Medulla oblongata (tissue), 1 donor: ENCODE data around the gene ERICH2.

Experiments used
- DNase-seq: peaks from one replicate; pipeline ENCODE4 v3.0.0-alpha.2; 2015; ENCODE audit errors: extremely low spot score

Gene ERICH2

DNA sequence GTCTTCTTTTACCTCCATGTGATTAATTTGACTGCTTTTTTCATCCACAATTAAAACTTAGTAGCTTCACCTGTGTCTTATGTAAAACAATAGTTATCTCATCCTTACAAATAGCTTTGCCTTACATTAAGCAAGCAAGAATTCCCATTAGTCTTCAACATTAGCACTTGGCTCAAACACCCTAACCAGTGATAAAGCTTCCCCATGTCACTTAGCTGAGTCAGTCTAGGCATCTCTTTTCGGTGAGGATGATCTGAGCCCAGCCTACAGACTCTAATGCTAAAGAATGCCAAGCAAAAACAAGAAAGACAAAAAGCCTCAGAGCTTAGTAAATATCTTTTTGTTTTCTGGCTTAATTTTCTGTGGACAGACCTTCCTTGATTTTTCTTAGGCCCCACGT is 72.6 kb downstream of the ERICH2 start:
- DNase-seq, result no peak

- DNase-seq, result no peak
Observed at GRCh38 chr2:170843656-170844055, 73.5 kb downstream of the ERICH2 start.

DNA sequence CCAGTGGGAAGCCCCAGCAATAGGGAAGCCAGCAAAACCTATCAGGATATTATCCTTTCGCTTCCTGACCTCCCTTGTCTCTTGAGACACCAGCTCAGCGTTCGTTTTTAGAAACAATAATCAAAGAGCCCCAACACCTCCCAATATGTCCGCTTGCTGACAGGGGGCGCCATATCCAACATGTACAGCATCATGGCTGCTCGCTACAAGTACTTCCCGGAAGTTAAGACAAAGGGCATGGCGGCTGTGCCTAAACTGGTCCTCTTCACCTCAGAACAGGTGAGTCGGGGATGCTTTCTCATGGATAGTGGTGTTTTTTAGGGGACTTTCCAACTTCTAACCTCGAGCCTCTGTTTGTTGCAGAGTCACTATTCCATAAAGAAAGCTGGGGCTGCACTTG is 75.2 kb downstream of the ERICH2 start:
- DNase-seq, result no peak

GRCh38 chr2:170846314-170846713 is 76.1 kb downstream of the ERICH2 start:
- DNase-seq, result no peak

DNA sequence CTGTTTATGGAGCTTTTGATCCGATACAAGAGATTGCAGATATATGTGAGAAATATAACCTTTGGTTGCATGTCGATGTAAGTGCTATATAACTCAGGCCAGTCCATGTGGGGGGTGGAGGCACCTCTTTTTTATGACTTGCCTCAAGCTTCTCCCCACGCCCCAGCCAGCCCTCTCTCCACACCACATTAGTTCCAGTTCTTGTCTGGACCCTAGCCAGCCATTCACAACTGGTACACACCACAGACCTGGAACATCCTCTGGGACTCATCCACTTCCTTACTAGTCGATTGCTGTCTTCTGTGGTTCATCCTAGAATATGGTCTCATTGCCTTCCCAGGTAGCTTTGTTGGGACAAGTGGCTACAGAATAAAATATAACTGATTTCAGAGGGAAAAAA is 77.5 kb downstream of the ERICH2 start:
- DNase-seq, result no peak
